IgD-negative memory B cell (primary cell): ENCODE data around the gene TDRD7. TPM values are rescaled to one million over a fixed set of nuclear protein-coding genes. Genes with fewer than 3 reads are reported as not detected.
"Not testable (repeated sequence)": the region's sequence is repeated elsewhere in the genome, so short reads cannot be mapped to it uniquely, and the experiment has no call there.

ENCODE experiments used
- H3K27ac Mint-ChIP-seq, 3 donors: one replicate each; pipeline ENCODE4 v1.8.0; 2020 to 2022; ENCODE audit warnings: mild to moderate bottlenecking in 3 of 3, mixed read lengths in 3 of 3, moderate library complexity in 1 of 3
- H3K27me3 Mint-ChIP-seq: one replicate; pipeline ENCODE4 v1.8.0; 2021; ENCODE audit warnings: mixed read lengths
- H3K36me3 Mint-ChIP-seq: one replicate; pipeline ENCODE4 v1.8.0; 2020; ENCODE audit warnings: mild to moderate bottlenecking, mixed read lengths
- H3K4me1 Mint-ChIP-seq, 3 donors: one replicate each; pipeline ENCODE4 v1.8.0; 2020 to 2022; ENCODE audit warnings: mixed read lengths in 3 of 3, mild to moderate bottlenecking in 1 of 3
- H3K4me3 Mint-ChIP-seq, 4 donors: one replicate each; pipeline ENCODE4 v1.8.0; 2020 to 2022; ENCODE audit warnings: mild to moderate bottlenecking in 4 of 4, mixed read lengths in 4 of 4, moderate library complexity in 3 of 4
- H3K9me3 Mint-ChIP-seq, 3 donors: one replicate each; pipeline ENCODE4 v1.8.0; 2020 to 2021; ENCODE audit warnings: mixed read lengths in 3 of 3, mild to moderate bottlenecking in 1 of 3
- polyA plus RNA-seq: library from polyadenylated mRNA; unstranded; fragments of 300-500 nt; fragmentation: Illumina TruSeq; gene quantifications from one replicate; pipeline ENCODE4 v1.2.3, GENCODE V29; 2021

TDRD7 gene
- polyA plus RNA-seq, 1 donor from 2014 or later: 11.1 TPM

- H3K4me1 Mint-ChIP-seq: peaks cover 0 to 6% (median 3%) of the 10 kb centered on the region in 3 donors
- no peak overlapping the region for H3K4me3 Mint-ChIP-seq
- H3K27me3 Mint-ChIP-seq: no peaks in the 10 kb centered on the region
- H3K27ac Mint-ChIP-seq: no peak overlapping the region
- peaks cover 0 to 2% (median 2%) of the 10 kb centered on the region in 3 donors for H3K9me3 Mint-ChIP-seq
- H3K36me3 Mint-ChIP-seq: peaks cover under 1% of the 10 kb centered on the region
Observed at GRCh38 chr9:97427885-97428284, 16.0 kb downstream of the TDRD7 start.

GRCh38 chr9:97430316-97431043 lies 18.6 kb downstream of the TDRD7 start:
- H3K27ac Mint-ChIP-seq: no peak overlapping the region
- H3K9me3 Mint-ChIP-seq: no peaks in the 10 kb centered on the region
- H3K36me3 Mint-ChIP-seq: peaks cover 3% of the 10 kb centered on the region
- H3K4me3 Mint-ChIP-seq: no peak overlapping the region
- no peaks in the 10 kb centered on the region for H3K27me3 Mint-ChIP-seq
- H3K4me1 Mint-ChIP-seq: peaks cover 0 to 7% (median 6%) of the 10 kb centered on the region in 3 donors

GRCh38 chr9:97431044-97431441 lies 19.1 kb downstream of the TDRD7 start:
- H3K36me3 Mint-ChIP-seq: peaks cover 3% of the 10 kb centered on the region
- peaks cover 0 to 7% (median 6%) of the 10 kb centered on the region in 3 donors for H3K4me1 Mint-ChIP-seq
- no peaks in the 10 kb centered on the region for H3K27me3 Mint-ChIP-seq
- no peak overlapping the region for H3K4me3 Mint-ChIP-seq
- no peaks in the 10 kb centered on the region for H3K9me3 Mint-ChIP-seq
- H3K27ac Mint-ChIP-seq: no peak overlapping the region

GRCh38 chr9:97431549-97432143 lies 19.8 kb downstream of the TDRD7 start:
- Mint-ChIP-seq H3K9me3 (no peaks in the 10 kb centered on the region), H3K36me3 (peaks cover 4% of the 10 kb centered on the region), H3K4me3 (no peak overlapping the region), H3K27ac (no peak overlapping the region), H3K27me3 (no peaks in the 10 kb centered on the region), H3K4me1 (peaks cover 0 to 7% (median 6%) of the 10 kb centered on the region in 3 donors)

- no peak overlapping the region for H3K4me3 Mint-ChIP-seq
- H3K9me3 Mint-ChIP-seq: no peaks in the 10 kb centered on the region
- H3K27ac Mint-ChIP-seq: no peak overlapping the region
- H3K36me3 Mint-ChIP-seq: peaks cover 7% of the 10 kb centered on the region
- H3K27me3 Mint-ChIP-seq: no peaks in the 10 kb centered on the region
- H3K4me1 Mint-ChIP-seq: peaks cover 0 to 7% (median 0%) of the 10 kb centered on the region in 3 donors
Observed at GRCh38 chr9:97437051-97437600, 25.2 kb downstream of the TDRD7 start.

- Mint-ChIP-seq H3K36me3 (peaks cover 7% of the 10 kb centered on the region), H3K27me3 (no peaks in the 10 kb centered on the region), H3K27ac (no peak overlapping the region), H3K9me3 (no peaks in the 10 kb centered on the region), H3K4me1 (peaks cover 0 to 6% (median 0%) of the 10 kb centered on the region in 3 donors), H3K4me3 (no peak overlapping the region)
Observed at GRCh38 chr9:97438257-97438656, 26.4 kb downstream of the TDRD7 start.

GRCh38 chr9:97438666-97439065 lies 26.8 kb downstream of the TDRD7 start:
- no peak overlapping the region for H3K27ac Mint-ChIP-seq
- peaks cover 5% of the 10 kb centered on the region for H3K36me3 Mint-ChIP-seq
- peaks cover 0 to 2% (median 0%) of the 10 kb centered on the region in 3 donors for H3K4me1 Mint-ChIP-seq
- no peak overlapping the region for H3K4me3 Mint-ChIP-seq
- H3K27me3 Mint-ChIP-seq: no peaks in the 10 kb centered on the region
- no peaks in the 10 kb centered on the region for H3K9me3 Mint-ChIP-seq

GRCh38 chr9:97440160-97440559 lies 28.3 kb downstream of the TDRD7 start:
- Mint-ChIP-seq H3K4me1 (no peaks in the 10 kb centered on the region), H3K4me3 (no peak overlapping the region), H3K27me3 (no peaks in the 10 kb centered on the region), H3K9me3 (no peaks in the 10 kb centered on the region), H3K27ac (no peak overlapping the region), H3K36me3 (peaks cover 6% of the 10 kb centered on the region)

- no peak overlapping the region for H3K27ac Mint-ChIP-seq
Observed at GRCh38 chr9:97441729-97442128, 29.8 kb downstream of the TDRD7 start.

GRCh38 chr9:97445119-97445701 lies 33.3 kb downstream of the TDRD7 start:
- Mint-ChIP-seq H3K4me3 (no peak overlapping the region), H3K27ac (no peak overlapping the region), H3K27me3 (no peaks in the 10 kb centered on the region), H3K36me3 (peaks cover 12% of the 10 kb centered on the region), H3K9me3 (no peaks in the 10 kb centered on the region), H3K4me1 (no peaks in the 10 kb centered on the region)

More at GRCh38 chr9:97441729-97442128, 29.8 kb downstream of the TDRD7 start:
- Mint-ChIP-seq H3K9me3 (no peaks in the 10 kb centered on the region), H3K36me3 (peaks cover 5% of the 10 kb centered on the region), H3K27me3 (no peaks in the 10 kb centered on the region), H3K4me1 (no peaks in the 10 kb centered on the region), H3K4me3 (no peak overlapping the region)

- no peaks in the 10 kb centered on the region for H3K9me3 Mint-ChIP-seq
- peaks cover 0 to under 1% (median 0%) of the 10 kb centered on the region in 3 donors for H3K4me1 Mint-ChIP-seq
- no peak overlapping the region for H3K4me3 Mint-ChIP-seq
- peaks cover 11% of the 10 kb centered on the region for H3K36me3 Mint-ChIP-seq
- H3K27me3 Mint-ChIP-seq: no peaks in the 10 kb centered on the region
- no peak overlapping the region for H3K27ac Mint-ChIP-seq
Observed at GRCh38 chr9:97447001-97447400, 35.1 kb downstream of the TDRD7 start.

GRCh38 chr9:97453573-97453972 lies 41.7 kb downstream of the TDRD7 start:
- Mint-ChIP-seq H3K27ac (peak overlapping the region in 1 of 3 donors; percentile 80), H3K36me3 (peaks cover 12% of the 10 kb centered on the region)
- not testable (repeated sequence) for H3K4me1 Mint-ChIP-seq, H3K27me3 Mint-ChIP-seq, H3K4me3 Mint-ChIP-seq, H3K9me3 Mint-ChIP-seq

- H3K27ac Mint-ChIP-seq, H3K4me3 Mint-ChIP-seq, H3K9me3 Mint-ChIP-seq, H3K27me3 Mint-ChIP-seq, H3K36me3 Mint-ChIP-seq, H3K4me1 Mint-ChIP-seq: not testable (repeated sequence)
Observed at GRCh38 chr9:97456841-97457240, 44.9 kb downstream of the TDRD7 start.

- Mint-ChIP-seq H3K27me3 (no peaks in the 10 kb centered on the region), H3K36me3 (peaks cover 7% of the 10 kb centered on the region), H3K27ac (no peak overlapping the region), H3K4me1 (peaks cover 0 to 1% (median 0%) of the 10 kb centered on the region in 3 donors), H3K4me3 (no peak overlapping the region), H3K9me3 (peaks cover 0 to 3% (median 0%) of the 10 kb centered on the region in 3 donors)
Observed at GRCh38 chr9:97459326-97459725, 47.4 kb downstream of the TDRD7 start.

- Mint-ChIP-seq H3K4me1 (peaks cover 0 to 1% (median 0%) of the 10 kb centered on the region in 3 donors), H3K27ac (no peak overlapping the region), H3K27me3 (no peaks in the 10 kb centered on the region), H3K4me3 (no peak overlapping the region), H3K9me3 (no peaks in the 10 kb centered on the region), H3K36me3 (peaks cover 7% of the 10 kb centered on the region)
Observed at GRCh38 chr9:97462159-97462558, 50.3 kb downstream of the TDRD7 start.
